Renal cortical epithelial cell (primary cell): ENCODE results near the gene SDK1. TPM values are rescaled to one million over a fixed set of nuclear protein-coding genes. Genes with fewer than 3 reads are reported as not detected.
A peak's percentile ranks its signal among the peaks of the same experiment; 100 is the strongest.

Source experiments
- DNase-seq: peaks from one replicate; pipeline ENCODE4 v3.0.0-alpha.2; 2011; ENCODE audit warnings: low read depth
- total RNA-seq: library from RNA; depleted of rRNA; stranded (reverse); fragments of >200 nt; gene quantifications from 2 replicates; pipeline ENCODE4 v1.2.3, GENCODE V29; 2014

SDK1 gene
- total RNA-seq, 1 donor from 2014 or later = 30.9 TPM

GRCh38 chr7:4175346-4175973, 874.4 kb downstream of the SDK1 start:
- DNase-seq = no peak

- DNase-seq = no peak
Observed at GRCh38 chr7:4177001-4177400, 875.9 kb downstream of the SDK1 start.

DNA sequence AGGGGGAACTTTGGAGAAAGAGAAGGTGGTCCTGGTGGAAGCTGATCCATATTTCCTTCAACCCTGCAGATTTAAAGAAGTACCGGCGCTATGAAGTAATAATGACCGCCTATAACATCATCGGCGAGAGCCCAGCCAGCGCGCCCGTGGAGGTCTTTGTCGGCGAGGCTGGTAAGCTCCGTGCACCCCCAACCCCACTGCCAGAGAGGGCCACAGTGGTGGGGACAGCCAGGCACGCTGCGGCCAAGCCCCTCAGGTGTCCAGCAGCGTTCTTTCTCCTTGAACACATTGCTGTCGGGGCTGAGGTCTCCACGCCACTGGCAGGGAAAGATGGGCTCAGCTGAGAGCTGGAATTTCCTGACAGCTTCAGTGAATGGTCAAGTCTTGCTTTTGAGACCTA, 877.4 kb downstream of the SDK1 start:
- no peak for DNase-seq

GRCh38 chr7:4178916-4179687, 878.0 kb downstream of the SDK1 start:
- DNase-seq = no peak

- no peak for DNase-seq
Observed at GRCh38 chr7:4179688-4180380, 878.8 kb downstream of the SDK1 start.

- no peak for DNase-seq
Observed at GRCh38 chr7:4181446-4181845, 880.4 kb downstream of the SDK1 start.

DNA sequence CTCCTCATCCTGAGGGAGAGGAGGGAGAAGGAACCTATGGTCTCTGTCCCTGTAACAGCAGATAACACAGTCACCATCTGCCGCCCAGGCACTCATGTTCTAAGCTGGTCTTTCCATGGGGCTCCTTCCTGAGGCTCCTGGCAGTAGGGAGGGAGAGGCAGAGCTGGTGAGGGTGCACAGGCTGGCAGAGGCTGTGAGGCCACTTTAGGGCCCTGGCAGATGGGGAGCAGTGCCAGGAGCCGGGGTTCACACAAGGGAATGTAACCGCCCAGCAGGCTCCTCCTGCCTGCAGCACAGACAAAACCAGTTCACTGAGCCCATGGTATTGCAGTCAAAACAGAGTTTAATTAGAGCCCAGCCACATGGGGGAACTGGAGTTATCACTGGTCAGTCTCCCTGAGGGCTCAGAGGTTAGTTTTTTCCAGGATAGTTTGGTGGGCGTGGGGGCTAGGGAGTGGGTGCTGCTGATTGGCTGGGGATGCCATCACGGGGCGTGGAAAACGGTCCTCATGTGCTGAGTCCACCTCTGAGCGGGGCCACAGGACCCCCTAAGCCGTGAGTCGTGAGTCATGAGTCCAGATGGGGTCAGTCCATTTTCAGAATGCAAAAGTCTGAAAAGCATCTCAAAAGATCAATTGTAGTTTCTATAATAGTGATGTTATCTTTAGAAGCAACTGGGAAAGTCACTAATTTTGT, 881.7 kb downstream of the SDK1 start:
- DNase-seq = no peak

DNA sequence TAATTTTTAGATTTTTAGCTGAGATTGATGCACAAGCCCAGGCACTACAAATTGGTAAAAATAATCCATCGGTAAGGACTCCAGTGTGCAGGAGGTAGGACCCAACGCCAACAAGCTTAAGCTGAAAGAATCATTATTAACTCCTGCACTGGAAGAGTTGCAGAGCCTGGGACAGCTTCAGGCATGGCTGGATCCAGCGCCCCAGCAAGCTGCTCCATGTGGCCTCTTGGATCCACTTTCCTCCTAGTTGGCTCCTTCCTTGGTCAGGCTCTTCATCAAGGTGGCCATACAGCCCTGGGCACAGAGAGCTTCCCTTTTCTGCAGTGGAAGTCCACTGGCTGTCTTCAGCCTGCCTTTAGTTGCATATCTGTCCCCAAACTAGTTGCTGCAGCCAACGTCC, 883.6 kb downstream of the SDK1 start:
- no peak for DNase-seq

GRCh38 chr7:4185136-4185535, 884.1 kb downstream of the SDK1 start:
- no peak for DNase-seq

- no peak for DNase-seq
Observed at GRCh38 chr7:4185721-4186512, 884.9 kb downstream of the SDK1 start.

- DNase-seq = no peak
Observed at GRCh38 chr7:4186513-4186780, 885.4 kb downstream of the SDK1 start.

- DNase-seq = peak; percentile 6
Observed at GRCh38 chr7:4188651-4189050, 887.6 kb downstream of the SDK1 start.

DNA sequence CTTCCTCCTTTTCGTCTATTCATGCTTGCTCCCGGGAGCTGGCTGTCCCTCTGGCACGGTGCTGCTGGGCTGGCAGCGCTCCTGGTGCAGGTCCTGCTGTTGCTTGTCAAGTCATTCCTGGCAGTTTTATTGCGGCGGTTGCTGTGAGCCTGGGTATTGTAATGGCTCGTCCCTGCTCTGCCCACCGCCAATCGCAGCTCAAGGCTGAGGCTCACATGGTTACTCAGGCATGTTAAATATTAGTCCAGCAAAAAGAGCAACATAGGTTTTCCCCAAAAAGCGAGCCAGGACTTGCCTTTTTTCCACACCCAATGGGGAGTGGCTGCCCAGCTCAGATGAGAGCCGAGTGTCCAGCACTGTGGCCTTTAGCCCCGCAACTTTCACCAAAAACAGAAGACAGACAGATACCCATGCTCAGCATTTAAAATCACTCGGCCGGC, 888.1 kb downstream of the SDK1 start:
- DNase-seq = peak; percentile 82

- peak; percentile 54 for DNase-seq
Observed at GRCh38 chr7:4190010-4190981, 889.2 kb downstream of the SDK1 start.

GRCh38 chr7:4191046-4191445, 890.0 kb downstream of the SDK1 start:
- no peak for DNase-seq

- no peak for DNase-seq
Observed at GRCh38 chr7:4191525-4191924, 890.5 kb downstream of the SDK1 start.

DNA sequence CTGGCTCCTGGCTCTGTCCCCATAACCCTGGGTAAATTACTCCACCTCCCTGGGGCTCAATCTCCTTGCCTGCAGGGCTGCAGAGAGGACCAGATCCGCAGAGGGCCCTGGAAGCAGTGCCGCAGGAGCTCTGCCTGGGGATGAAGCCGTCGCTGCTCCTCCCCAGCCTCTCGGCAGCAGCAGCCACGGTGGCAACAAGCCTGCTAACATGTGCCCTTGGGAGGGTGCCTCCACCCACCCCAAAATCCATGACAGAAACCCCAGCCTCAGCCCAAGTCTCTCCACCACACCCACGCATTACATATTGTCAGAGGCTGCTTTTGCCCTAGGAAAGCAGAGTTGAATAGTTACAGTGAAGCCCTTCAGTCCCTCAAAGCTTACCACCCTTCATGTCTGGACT, 894.6 kb downstream of the SDK1 start:
- DNase-seq = no peak

- no peak for DNase-seq
Observed at GRCh38 chr7:4196121-4196819, 895.2 kb downstream of the SDK1 start.

GRCh38 chr7:4198301-4198700, 897.2 kb downstream of the SDK1 start:
- DNase-seq = no peak

DNA sequence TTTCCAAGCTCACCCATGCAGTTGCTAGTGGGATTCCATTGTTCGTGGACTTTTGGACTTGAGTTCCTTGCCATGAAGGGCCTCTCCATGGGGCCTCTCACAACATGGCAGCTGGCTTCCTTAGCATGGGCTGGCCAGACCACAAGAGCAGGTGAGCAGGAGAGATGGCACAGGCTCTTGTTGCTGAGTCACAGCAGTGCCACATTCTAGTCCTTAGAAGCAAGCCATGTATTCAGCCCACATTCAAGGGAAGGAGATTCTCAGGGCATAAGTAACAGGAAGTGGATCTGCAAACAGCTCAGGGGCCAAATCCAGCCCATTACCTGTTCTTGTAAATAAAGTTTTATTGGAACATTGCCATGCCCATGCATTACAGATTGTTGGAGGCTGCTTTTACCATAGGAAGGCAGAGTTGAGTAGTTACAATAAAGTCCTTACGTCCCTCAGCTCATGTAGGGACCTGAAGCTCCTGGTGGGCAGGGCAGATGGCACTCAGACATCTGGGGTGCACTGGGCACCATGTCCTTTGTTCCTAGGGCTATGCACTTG, 899.6 kb downstream of the SDK1 start:
- peak; percentile 10 for DNase-seq
